ELR (cell line): Measurements from ENCODE around the gene INHA.

Experiments
- DNase-seq: peaks from one replicate; pipeline ENCODE4 v3.0.0-alpha.2; 2015; ENCODE audit warnings: low read depth

INHA gene

GRCh38 chr2:219611866-219612576 lies 39.9 kb downstream of the INHA start:
- DNase-seq = no peak

GRCh38 chr2:219612577-219613286 lies 40.6 kb downstream of the INHA start:
- DNase-seq = no peak

- DNase-seq = no peak
Observed at GRCh38 chr2:219613461-219614070, 41.5 kb downstream of the INHA start.

GRCh38 chr2:219614076-219614860 lies 42.2 kb downstream of the INHA start:
- no peak for DNase-seq

- no peak for DNase-seq
Observed at GRCh38 chr2:219615036-219615435, 42.9 kb downstream of the INHA start.

DNA sequence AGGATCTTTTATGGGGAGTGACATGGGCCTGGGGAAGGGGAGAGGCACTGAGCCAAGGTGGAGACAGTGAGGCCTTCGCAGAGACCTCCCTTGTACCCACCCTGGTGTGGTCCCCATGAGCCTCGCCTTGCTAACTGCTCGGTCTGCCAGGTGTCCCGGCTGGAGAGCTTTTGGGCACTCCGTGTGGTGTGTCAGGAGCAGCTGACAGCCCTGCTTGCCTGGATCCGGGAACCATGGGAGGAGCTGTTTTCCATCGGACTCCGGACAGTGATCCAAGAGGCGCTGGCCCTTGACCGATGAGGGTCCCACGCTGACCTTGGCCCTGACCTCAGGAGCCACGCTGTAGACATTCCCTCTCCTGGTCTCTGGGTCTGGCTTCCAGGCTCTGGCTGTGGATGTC lies 43.8 kb downstream of the INHA start:
- DNase-seq = no peak

DNA sequence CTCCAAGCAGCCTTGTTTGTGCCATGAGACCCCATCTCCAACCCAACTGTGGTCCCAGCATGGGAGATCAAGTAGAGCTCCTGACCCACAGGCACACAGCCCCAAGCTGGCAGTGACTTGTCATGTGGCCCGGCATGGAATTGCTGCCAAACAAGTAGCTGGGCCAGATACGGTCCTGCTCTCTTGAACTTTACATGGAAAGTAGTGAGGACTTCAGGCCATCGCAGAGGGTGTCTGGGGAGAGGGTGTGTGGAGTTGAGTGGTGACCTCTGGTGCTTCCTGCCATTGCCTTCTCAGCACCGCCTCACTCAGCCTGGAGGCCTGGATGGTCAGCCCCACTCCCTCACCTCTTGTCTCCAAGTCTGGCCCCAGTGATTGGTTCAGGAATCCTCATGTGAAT lies 44.4 kb downstream of the INHA start:
- no peak for DNase-seq

DNA sequence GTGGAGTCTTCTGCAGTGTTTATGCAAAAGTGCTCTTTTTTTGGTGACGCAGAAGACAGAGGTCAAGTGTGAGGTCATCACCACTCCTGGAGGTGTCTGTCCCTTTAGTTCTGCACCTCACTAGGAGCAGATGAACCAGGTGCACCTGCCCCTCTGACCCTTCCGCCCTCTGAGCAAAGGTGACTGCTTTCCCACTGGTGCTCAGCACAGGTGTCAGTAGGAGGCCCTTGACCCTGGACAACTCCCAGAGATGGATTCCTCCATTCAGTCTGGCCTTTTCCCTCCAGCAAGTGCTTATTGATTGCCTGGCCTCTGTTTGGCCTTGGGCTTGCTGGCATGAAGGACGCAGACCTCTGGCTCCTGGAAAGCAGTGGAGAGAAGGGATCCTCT lies 46.6 kb downstream of the INHA start:
- no peak for DNase-seq

- no peak for DNase-seq
Observed at GRCh38 chr2:219619235-219619634, 47.1 kb downstream of the INHA start.

DNA sequence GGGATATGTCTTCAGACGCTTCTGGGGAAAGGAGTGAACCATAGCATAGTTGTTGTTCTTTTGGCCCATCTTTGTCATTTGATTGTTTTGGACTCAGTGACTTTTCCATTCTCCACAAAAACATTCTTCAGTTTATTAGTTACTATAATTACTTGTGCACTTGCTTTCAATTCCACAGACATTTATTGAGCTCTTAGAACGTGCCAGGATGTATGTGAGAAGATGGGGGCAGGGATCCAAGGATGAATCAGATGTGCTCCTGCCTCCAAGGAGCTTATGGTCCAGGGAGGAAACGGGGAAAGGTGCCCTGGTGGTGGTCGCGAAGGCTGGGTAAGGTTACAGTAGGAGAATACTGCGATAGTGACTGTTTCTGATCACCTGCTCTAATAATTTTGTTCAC lies 48.4 kb downstream of the INHA start:
- no peak for DNase-seq

- DNase-seq = no peak
Observed at GRCh38 chr2:219621935-219622334, 49.8 kb downstream of the INHA start.

GRCh38 chr2:219622472-219622871 lies 50.4 kb downstream of the INHA start:
- no peak for DNase-seq

DNA sequence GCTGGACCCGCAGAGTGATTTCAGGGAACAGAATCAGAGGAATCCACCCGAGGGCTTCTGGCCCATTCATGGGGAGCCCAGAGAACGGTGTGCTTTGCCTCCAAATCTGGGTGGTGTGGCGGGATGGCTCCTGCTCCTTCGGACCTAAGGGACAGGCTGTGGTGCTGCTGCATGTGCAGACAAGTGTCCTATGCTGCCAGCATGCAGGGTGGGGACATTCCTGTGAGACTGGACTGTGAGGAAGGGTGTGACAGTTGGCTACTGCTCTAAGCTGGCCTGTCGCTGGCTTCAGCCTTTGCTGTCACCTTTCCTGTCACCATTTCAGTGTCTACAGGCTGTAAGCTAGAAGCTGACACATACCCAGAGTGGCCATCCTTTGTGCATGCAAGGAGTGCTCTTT lies 52.5 kb downstream of the INHA start:
- no peak for DNase-seq

GRCh38 chr2:219625179-219625578 lies 53.1 kb downstream of the INHA start:
- no peak for DNase-seq
